NCI-H1105 treated with DMSO at 0.1 percent for 48 hours (cell line): Measurements from ENCODE around the gene OAT.

Source experiments
- DNase-seq: peaks from one replicate; lab custom pipeline; 2025; lab: John Stamatoyannopoulos, UW

The OAT gene

GRCh38 chr10:124418726-124419501 lies at the start of gene OAT:
OAT (minus strand) TSS chr10:124418923; CDS start chr10:124412171, 6,752 bp downstream.
- DNase-seq, result peak; percentile 83

- DNase-seq, result no peak
Measured at GRCh38 chr10:124467165-124467564, 48.4 kb upstream of the OAT start.

- DNase-seq, result no peak
Measured at GRCh38 chr10:124465777-124466488, 47.2 kb upstream of the OAT start.

GRCh38 chr10:124465003-124465776 lies 46.5 kb upstream of the OAT start:
- DNase-seq, result no peak

- DNase-seq, result no peak
Measured at GRCh38 chr10:124464028-124464965, 45.6 kb upstream of the OAT start.

GRCh38 chr10:124462348-124462695 lies 43.6 kb upstream of the OAT start:
- DNase-seq, result no peak

GRCh38 chr10:124461642-124462347 lies 43.1 kb upstream of the OAT start, which contains the start of gene LHPP:
LHPP (plus strand) TSS chr10:124461823; CDS start chr10:124461863, 40 bp downstream.
- peak; percentile 35 for DNase-seq

GRCh38 chr10:124460144-124460543 lies 41.4 kb upstream of the OAT start:
- DNase-seq, result no peak

GRCh38 chr10:124459395-124459794 lies 40.7 kb upstream of the OAT start:
- DNase-seq, result no peak

GRCh38 chr10:124458889-124459288 lies 40.2 kb upstream of the OAT start:
- DNase-seq, result no peak

GRCh38 chr10:124458473-124458872 lies 39.8 kb upstream of the OAT start:
- DNase-seq, result no peak

GRCh38 chr10:124455441-124455840 lies 36.7 kb upstream of the OAT start:
- DNase-seq, result no peak

GRCh38 chr10:124453960-124454610 lies 35.4 kb upstream of the OAT start:
- no peak for DNase-seq

GRCh38 chr10:124451276-124451675 lies 32.6 kb upstream of the OAT start:
- no peak for DNase-seq

- no peak for DNase-seq
Measured at GRCh38 chr10:124450783-124451057, 32.0 kb upstream of the OAT start.

- peak; percentile 45 for DNase-seq
Measured at GRCh38 chr10:124450012-124450782, 31.5 kb upstream of the OAT start, which contains the start of gene NKX1-2. NKX1-2 (minus strand) TSS chr10:124450035; CDS start chr10:124449943, 92 bp downstream.

GRCh38 chr10:124449170-124450011 lies 30.7 kb upstream of the OAT start:
- no peak for DNase-seq

GRCh38 chr10:124448696-124449169 lies 30.0 kb upstream of the OAT start:
- no peak for DNase-seq
